Psoas muscle (tissue), 8 donors: Measurements from ENCODE around the gene DMXL1. TPM values are rescaled to one million over a fixed set of nuclear protein-coding genes. Genes with fewer than 3 reads are reported as not detected.
A peak's percentile ranks its signal among the peaks of the same experiment; 100 is the strongest.
"Not testable (repeated sequence)": the region's sequence is repeated elsewhere in the genome, so short reads cannot be mapped to it uniquely, and the experiment has no call there.

Experiments
- ATAC-seq, 4 donors: fragments of 200-7000 bp; cut with Tn5 transposase; one replicate each; pipeline ENCODE4 v1.9.1; 2020; ENCODE audit warnings: moderate library complexity in 3 of 4, mild to moderate bottlenecking in 2 of 4
- DNase-seq, 2 donors: peaks; one replicate each; pipeline ENCODE4 v3.0.0-alpha.2; 2020
- H3K27ac ChIP-seq: fragments of 200-600 bp; one replicate; pipeline ENCODE4 v1.8.0; 2022
- H3K27me3 ChIP-seq, 3 donors: fragments of 200-600 bp in 1 of 3; one replicate each; pipeline versions ENCODE4 v1.6.1 to v1.8.0; 2013 to 2022; ENCODE audit warnings: low read length in 2 of 3, mild to moderate bottlenecking in 2 of 3, moderate library complexity in 1 of 3; ENCODE audit not compliant: insufficient read depth in 3 of 3
- H3K36me3 ChIP-seq, 2 donors: fragments of 200-600 bp in 1 of 2; one replicate each; pipeline versions ENCODE4 v1.6.1 to v1.8.0; 2013 to 2022; ENCODE audit warnings: low read depth in 1 of 2, mild to moderate bottlenecking in 1 of 2, moderate library complexity in 1 of 2; ENCODE audit not compliant: insufficient read depth in 1 of 2
- H3K4me1 ChIP-seq: fragments of 200-600 bp; one replicate; pipeline ENCODE4 v1.8.0; 2022
- H3K4me3 ChIP-seq: fragments of 200-600 bp; one replicate; pipeline ENCODE4 v1.8.0; 2022; ENCODE audit warnings: mild to moderate bottlenecking
- H3K9me3 ChIP-seq: fragments of 200-600 bp; one replicate; pipeline ENCODE4 v1.8.0; 2022
- WGBS, 3 donors: extraction: QIAGEN DNeasy Blood & Tissue Kit; methylation state at CpG; one replicate each; pipeline versions ENCODE4 v1.1.6 to v1.1.7; 2013; 5-methylcytosine and 5-hydroxymethylcytosine counted together
- intact Hi-C, 2 donors: fragments of 100-400 bp; cut with DNase I; formaldehyde crosslinking; loops; one replicate each; pipeline versions ENCODE4 v1.11.0 to v1.14.2; 2022
- polyA plus RNA-seq, 3 donors: library from polyadenylated mRNA; stranded (reverse); fragments of 200-250 nt; gene quantifications; one replicate each; pipeline ENCODE4 v1.2.3, GENCODE V29; 2013
- total RNA-seq, 4 donors: library from RNA; stranded (reverse); fragmentation: NEBNext Ultra II Directional in 2 of 4; extraction: Animal tissue kit (Norgen Biotek cat#: 25700) in 2 of 4; gene quantifications; one replicate each; pipeline versions ENCODE4 v1.2.1 to v1.2.4, GENCODE V29; 2021 to 2023
- TF ChIP-seq, protein P1 (sequence below): fragments of 200-600 bp; IDR thresholded peaks from one replicate; pipeline ENCODE4 v1.8.0; 2022; ENCODE audit warnings: antibody characterized with exemption
- donor health status: healthy with polysubstance abuse.
- donor health status: DM: no; HTN: no; CAD: no; lungs with moderate emphysema.
- donor health status: Bipolar disorder and iron deficiency.
- donor health status: healthy.
- donor health status: DM: yes; HTN: yes; CAD: no.
- donor health status: DM: no; HTN: no; CAD: no.
- donor health status: DM: no; HTN: no; CAD: no.
- donor health status: DM: yes; HTN: yes; CAD: no.

The DMXL1 gene
- total and polyA plus RNA-seq, 7 donors = 5.1 to 21.7 (median 15.7) TPM

DNA sequence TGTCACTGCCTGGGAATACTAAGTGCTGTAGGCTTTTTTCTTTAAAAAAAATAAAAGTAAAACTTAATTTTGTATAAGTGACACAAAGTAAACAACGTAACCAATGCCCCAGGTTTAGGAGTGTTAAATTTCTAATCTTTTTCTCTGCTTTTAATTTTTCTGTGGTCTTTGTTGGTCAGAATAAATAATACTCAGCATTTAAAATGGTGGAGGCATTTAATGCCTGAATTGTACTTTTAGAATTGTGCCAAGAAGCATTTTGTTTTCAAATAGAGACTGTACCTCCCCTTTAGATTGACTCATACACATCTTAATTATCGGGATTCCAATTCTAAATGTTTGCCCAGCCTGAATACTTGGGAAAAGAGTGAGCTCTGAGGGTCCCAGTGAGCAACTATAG is 1.6 kb downstream of the DMXL1 start:
- Histone ChIP-seq H3K9me3 (no peaks in the 10 kb centered on the region), H3K4me1 (peaks cover 35% of the 10 kb centered on the region), H3K27me3 (no peaks in the 10 kb centered on the region), H3K27ac (peak overlapping the region; percentile 98), H3K36me3 (no peaks in the 10 kb centered on the region), H3K4me3 (peak overlapping the region; percentile 87)
- ATAC-seq (no peak), DNase-seq (no peak)
- 78 to 82% (median 80%) methylated on average over 2 of the region's 2 CpGs for WGBS, 3 donors
- TF ChIP-seq, protein P1, sequence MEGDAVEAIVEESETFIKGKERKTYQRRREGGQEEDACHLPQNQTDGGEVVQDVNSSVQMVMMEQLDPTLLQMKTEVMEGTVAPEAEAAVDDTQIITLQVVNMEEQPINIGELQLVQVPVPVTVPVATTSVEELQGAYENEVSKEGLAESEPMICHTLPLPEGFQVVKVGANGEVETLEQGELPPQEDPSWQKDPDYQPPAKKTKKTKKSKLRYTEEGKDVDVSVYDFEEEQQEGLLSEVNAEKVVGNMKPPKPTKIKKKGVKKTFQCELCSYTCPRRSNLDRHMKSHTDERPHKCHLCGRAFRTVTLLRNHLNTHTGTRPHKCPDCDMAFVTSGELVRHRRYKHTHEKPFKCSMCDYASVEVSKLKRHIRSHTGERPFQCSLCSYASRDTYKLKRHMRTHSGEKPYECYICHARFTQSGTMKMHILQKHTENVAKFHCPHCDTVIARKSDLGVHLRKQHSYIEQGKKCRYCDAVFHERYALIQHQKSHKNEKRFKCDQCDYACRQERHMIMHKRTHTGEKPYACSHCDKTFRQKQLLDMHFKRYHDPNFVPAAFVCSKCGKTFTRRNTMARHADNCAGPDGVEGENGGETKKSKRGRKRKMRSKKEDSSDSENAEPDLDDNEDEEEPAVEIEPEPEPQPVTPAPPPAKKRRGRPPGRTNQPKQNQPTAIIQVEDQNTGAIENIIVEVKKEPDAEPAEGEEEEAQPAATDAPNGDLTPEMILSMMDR = no peak
- intact Hi-C loops = loop anchor here in 1 of 2 donors (5.0 kb wide), 2 partner anchors 85 to 195 kb away; partner anchors contain the start of gene DTWD2

DNA sequence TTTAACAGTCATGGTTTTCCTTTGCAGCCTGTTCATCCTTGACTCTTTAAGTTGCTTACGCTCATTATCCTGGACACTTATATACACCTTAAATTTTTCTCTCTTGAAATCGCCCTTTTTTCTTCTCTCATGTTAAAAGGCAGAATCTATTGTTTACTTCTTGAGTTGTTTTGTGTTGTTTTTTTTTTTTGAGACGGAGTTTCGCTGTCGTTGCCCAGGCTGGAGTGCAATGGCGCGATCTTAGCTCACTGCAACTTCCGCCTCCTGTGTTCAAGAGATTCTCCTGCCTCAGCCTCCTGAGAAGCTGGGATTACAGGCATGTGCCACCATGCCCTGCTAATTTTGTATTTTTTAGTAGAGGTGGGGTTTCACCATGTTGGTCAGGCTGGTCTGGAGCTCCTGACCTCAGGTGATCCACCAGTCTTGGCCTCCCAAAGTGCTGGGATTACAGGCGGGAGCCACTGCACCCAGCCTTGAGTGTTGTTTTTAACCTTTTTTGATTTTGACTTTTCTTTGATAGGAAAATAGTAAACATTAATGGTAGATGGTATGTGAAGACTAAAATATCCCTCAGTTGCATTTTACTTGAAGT is 3.0 kb downstream of the DMXL1 start:
- not testable (repeated sequence) for ATAC-seq, H3K4me3 ChIP-seq, DNase-seq, H3K27me3 ChIP-seq, H3K9me3 ChIP-seq, H3K36me3 ChIP-seq, H3K27ac ChIP-seq
- WGBS, 3 donors = 87 to 94% (median 90%) methylated on average over 9 of the region's 9 CpGs
- H3K4me1 ChIP-seq = peaks cover 41% of the 10 kb centered on the region
- intact Hi-C loops = loop anchor here in 1 of 2 donors (5.0 kb wide), 2 partner anchors 87 to 193 kb away; partner anchors contain the start of gene DTWD2

DNA sequence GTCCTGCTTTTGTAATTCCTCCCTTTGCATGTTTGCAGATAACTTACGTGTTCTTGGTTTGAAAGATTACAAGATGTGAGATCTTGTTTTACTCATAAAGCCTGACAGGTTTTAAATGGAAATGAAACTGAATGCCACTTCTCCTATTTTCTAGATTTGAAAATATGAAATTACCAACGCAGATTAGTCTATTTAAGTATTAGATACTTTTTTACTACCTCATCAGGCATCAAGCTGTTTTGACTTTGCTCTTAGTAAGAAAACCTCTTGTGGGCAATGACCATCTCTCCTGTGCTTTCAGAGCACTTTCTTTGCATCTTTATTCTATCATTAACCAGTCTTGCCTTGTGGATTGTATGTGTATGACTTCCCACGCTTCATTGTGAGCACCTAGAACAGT is 3.5 kb downstream of the DMXL1 start:
- H3K4me1 ChIP-seq = peaks cover 46% of the 10 kb centered on the region
- WGBS, 3 donors = 88 to 92% (median 90%) methylated on average over 3 of the region's 3 CpGs
- no peaks in the 10 kb centered on the region for H3K36me3 ChIP-seq
- no peaks in the 10 kb centered on the region for H3K9me3 ChIP-seq
- H3K27ac ChIP-seq = no peak overlapping the region
- ATAC-seq (no peak), DNase-seq (no peak)
- no peaks in the 10 kb centered on the region for H3K27me3 ChIP-seq
- H3K4me3 ChIP-seq = no peak overlapping the region
- TF ChIP-seq, protein P1 = no peak
- intact Hi-C loops = loop anchor here in 1 of 2 donors (5.0 kb wide), 2 partner anchors 87 to 193 kb away; partner anchors contain the start of gene DTWD2

DNA sequence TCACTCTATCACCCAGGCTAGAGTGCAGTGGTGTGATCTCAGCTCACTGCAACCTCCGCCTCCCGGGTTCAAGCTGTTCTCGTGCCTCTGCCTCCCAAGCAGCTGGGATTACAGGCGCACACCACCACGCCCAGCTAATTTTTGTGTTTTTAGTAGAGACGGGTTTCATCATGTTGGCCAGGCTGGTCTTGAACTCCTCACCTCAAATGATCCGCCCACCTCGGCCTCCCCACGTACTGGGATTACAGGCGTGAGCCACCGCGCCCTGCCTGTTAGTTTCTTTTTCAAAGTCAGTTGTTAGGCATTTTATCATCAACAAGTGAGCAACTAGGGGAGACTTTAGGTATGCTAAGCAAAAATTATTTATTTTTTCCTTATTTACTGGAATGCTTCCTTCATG is 4.4 kb downstream of the DMXL1 start:
- H3K4me3 ChIP-seq, DNase-seq, intact Hi-C loops, H3K27me3 ChIP-seq, H3K36me3 ChIP-seq, ATAC-seq, H3K27ac ChIP-seq, H3K9me3 ChIP-seq: not testable (repeated sequence)
- peaks cover 49% of the 10 kb centered on the region for H3K4me1 ChIP-seq
- WGBS, 3 donors = 96 to 98% (median 97%) methylated on average over 12 of the region's 12 CpGs

DNA sequence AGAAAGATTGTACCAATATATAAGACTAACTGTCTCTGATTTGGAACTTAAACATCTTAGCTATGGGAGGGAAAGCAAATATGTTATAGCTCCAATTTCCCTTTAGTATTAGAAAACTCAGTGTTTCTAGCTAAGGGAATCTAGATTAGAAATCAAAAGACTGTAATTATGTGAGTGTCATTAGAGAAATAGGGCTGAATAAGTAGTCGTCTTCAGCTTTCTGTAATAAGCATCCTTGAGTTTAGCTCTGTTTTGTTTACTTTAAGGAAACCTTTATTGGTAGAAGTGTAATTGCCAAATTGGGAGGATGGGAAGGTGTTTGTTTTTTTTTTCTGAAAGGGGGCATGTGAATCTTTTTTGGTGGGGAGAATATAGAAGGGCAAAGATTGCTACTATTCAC is 5.2 kb downstream of the DMXL1 start:
- peaks cover 51% of the 10 kb centered on the region for H3K4me1 ChIP-seq
- ATAC-seq (no peak), DNase-seq (no peak)
- no peak overlapping the region for H3K4me3 ChIP-seq
- no peak overlapping the region for H3K27ac ChIP-seq
- H3K9me3 ChIP-seq = no peaks in the 10 kb centered on the region
- no peaks in the 10 kb centered on the region for H3K36me3 ChIP-seq
- WGBS, 3 donors = 79 to 91% (median 80%) methylated on average over 1 of the region's 1 CpG
- TF ChIP-seq, protein P1 = no peak
- H3K27me3 ChIP-seq = no peaks in the 10 kb centered on the region
- intact Hi-C loops = no loop called here

DNA sequence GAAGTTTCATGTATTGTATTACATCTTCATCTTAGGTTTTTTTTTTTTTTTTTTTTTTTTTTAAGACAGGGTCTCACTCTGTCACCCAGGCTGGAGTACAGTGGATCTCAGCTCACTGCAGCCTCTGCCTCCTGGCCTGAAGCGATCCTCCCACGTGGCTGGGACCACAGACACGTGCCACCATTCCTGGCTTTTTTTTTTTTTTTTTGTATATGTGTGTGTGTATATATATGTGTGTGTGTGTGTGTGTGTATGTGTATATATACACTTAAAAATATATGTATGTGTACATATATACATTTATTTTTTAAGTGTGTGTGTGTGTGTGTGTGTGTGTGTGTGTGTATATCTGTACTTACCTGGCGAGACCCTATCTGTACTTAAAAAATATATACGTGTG is 6.6 kb downstream of the DMXL1 start:
- TF ChIP-seq, protein P1 = no peak
- WGBS, 3 donors = 89 to 92% (median 91%) methylated on average over 5 of the region's 5 CpGs
- H3K9me3 ChIP-seq = no peaks in the 10 kb centered on the region
- H3K27ac ChIP-seq = no peak overlapping the region
- peaks cover 50% of the 10 kb centered on the region for H3K4me1 ChIP-seq
- ATAC-seq (no peak), DNase-seq (no peak)
- no peak overlapping the region for H3K4me3 ChIP-seq
- no peaks in the 10 kb centered on the region for H3K36me3 ChIP-seq
- intact Hi-C loops = no loop called here
- no peaks in the 10 kb centered on the region for H3K27me3 ChIP-seq
